Spleen (tissue), 7 donors: ENCODE measurements around the gene ROBO1.

Experiments
- POLR2A ChIP-seq, 3 donors: fragments of 450-650 bp; IDR thresholded peaks; one replicate each; pipeline ENCODE4 v1.5.1; 2017; ENCODE audit warnings: antibody characterized with exemption in 3 of 3, mild to moderate bottlenecking in 1 of 3
- TF ChIP-seq, protein P1 (sequence below), 11 experiments: fragments of 200-600 bp in 7 of 11; fragments of 450-650 bp in 4 of 11; sonication (generic) in 4 of 11; IDR thresholded peaks in 8 of 11; conservative IDR thresholded peaks in 3 of 11; 1 replicate in 7 of 11; 2 replicates in 4 of 11; pipeline versions ENCODE4 v1.4.0 to v1.8.0; 2016 to 2021; ENCODE audit warnings: antibody characterized with exemption in 11 of 11, inconsistent platforms in 4 of 11, mild to moderate bottlenecking in 1 of 11
- donor health status: DM: no; HTN: no; CAD: no; lungs with moderate emphysema.
- donor health status: DM: no; HTN: no; CAD: no.
- donor health status: DM: no; HTN: no; CAD: no.

DNA sequence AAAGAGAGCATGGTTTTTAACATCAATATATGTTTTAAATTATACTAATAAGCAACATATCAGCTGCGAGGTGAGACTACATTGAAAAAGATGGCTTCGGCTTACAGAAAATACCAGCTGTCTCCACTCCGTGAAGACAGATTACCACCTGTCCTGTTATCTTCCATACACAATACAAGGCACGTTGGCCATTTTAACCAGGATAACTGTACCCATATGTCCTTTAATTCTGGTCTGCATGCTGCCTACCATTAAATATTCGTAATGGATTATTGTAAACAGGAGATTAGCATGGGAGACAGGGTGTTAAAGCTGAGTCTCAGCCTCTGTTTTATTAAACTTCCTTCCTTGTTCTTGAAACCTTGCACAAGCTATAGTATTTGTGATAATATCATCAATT lies 855.5 kb downstream of the ROBO1 start:
- TF ChIP-seq, protein P1, sequence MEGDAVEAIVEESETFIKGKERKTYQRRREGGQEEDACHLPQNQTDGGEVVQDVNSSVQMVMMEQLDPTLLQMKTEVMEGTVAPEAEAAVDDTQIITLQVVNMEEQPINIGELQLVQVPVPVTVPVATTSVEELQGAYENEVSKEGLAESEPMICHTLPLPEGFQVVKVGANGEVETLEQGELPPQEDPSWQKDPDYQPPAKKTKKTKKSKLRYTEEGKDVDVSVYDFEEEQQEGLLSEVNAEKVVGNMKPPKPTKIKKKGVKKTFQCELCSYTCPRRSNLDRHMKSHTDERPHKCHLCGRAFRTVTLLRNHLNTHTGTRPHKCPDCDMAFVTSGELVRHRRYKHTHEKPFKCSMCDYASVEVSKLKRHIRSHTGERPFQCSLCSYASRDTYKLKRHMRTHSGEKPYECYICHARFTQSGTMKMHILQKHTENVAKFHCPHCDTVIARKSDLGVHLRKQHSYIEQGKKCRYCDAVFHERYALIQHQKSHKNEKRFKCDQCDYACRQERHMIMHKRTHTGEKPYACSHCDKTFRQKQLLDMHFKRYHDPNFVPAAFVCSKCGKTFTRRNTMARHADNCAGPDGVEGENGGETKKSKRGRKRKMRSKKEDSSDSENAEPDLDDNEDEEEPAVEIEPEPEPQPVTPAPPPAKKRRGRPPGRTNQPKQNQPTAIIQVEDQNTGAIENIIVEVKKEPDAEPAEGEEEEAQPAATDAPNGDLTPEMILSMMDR (IDR thresholded peaks at IDR 0.05 in 8 of 11, conservative IDR thresholded peaks at IDR 0.05 in 3 of 11): no peak
- no peak for TF ChIP-seq POLR2A (IDR thresholded peaks at IDR 0.05)
